Right lobe of liver (tissue), 4 donors: ENCODE data around the gene AGPS.

Experiments used
- CTCF ChIP-seq, 4 donors: fragments of 200-600 bp in 3 of 4; fragments of 450-650 bp in 1 of 4; IDR thresholded peaks; one replicate each; pipeline versions ENCODE4 v1.5.1 to v1.8.0; 2016 to 2022; ENCODE audit warnings: antibody characterized with exemption in 4 of 4, mild to moderate bottlenecking in 2 of 4
- POLR2A ChIP-seq: fragments of 450-650 bp; IDR thresholded peaks from one replicate; pipeline ENCODE4 v1.6.1; 2017; ENCODE audit warnings: antibody characterized with exemption, mild to moderate bottlenecking
- donor health status: DM: no; HTN: no; CAD: no.
- donor health status: DM: no; HTN: no; CAD: no.
- donor health status: DM: no; HTN: yes; CAD: no.

GRCh38 chr2:177396703-177397460, 4.3 kb downstream of the AGPS start:
- no peak for TF ChIP-seq CTCF (IDR thresholded peaks at IDR 0.05)
- no peak for TF ChIP-seq POLR2A
